Aortic smooth muscle cell (primary cell): Measurements from ENCODE around the gene MAN1C1. TPM values are rescaled to one million over a fixed set of nuclear protein-coding genes. Genes with fewer than 3 reads are reported as not detected.

Source experiments
- total RNA-seq: library from RNA; depleted of rRNA; stranded (reverse); fragments of >200 nt; gene quantifications from 2 replicates; pipeline ENCODE4 v1.2.3, GENCODE V29; 2014

The MAN1C1 gene
- 6.1 and 8.9 TPM in 2 replicates for total RNA-seq

DNA sequence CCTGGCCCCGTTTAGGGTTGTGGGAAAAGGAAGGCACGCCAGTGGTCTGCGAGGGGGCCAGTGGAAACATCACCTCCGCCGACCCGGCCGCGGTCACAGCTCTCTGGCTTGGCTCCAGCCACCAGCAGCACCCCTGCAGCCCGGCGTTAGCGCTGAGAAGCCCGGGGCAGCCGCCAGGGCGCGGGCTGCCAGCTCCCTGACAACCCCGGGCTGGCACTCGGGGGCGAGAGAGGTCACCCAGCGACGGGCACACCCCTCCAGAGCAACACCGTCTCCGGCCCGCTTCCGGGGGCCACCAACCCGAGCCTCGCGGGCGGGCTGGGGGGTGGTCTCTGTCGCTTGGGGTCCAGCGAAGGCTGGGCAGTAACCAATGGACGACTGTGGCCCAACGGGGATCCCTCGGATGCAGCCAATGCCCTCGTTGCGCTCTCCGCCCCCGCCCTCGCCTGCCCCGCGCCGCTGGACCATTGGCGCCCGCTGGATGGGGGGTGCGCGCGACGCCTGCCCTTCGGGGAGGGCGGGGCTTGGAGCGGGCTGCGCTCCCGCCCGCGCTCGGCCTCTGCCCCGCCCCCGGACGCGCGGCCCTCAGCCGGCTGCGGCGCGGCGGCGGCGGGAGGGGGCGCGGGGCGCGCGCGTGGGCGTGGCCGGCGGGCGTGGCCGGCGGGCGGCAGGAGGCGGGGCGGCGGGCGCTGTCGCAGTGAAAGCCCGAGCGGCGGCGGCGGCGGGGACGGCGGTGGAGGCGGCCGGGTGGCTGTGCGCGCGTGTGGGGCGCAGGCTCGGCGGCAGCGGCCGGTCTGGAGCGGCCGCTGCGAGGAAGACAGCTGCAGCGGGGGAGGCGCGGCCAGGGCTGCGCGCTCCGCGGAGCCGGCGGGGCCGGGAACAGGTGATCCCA, at the start of gene MAN1C1:
Gene MAN1C1 (plus strand): TSS at position 697 of the 892 bp plus-strand sequence. CDS start 1,007 bp downstream, outside the sequence.

DNA sequence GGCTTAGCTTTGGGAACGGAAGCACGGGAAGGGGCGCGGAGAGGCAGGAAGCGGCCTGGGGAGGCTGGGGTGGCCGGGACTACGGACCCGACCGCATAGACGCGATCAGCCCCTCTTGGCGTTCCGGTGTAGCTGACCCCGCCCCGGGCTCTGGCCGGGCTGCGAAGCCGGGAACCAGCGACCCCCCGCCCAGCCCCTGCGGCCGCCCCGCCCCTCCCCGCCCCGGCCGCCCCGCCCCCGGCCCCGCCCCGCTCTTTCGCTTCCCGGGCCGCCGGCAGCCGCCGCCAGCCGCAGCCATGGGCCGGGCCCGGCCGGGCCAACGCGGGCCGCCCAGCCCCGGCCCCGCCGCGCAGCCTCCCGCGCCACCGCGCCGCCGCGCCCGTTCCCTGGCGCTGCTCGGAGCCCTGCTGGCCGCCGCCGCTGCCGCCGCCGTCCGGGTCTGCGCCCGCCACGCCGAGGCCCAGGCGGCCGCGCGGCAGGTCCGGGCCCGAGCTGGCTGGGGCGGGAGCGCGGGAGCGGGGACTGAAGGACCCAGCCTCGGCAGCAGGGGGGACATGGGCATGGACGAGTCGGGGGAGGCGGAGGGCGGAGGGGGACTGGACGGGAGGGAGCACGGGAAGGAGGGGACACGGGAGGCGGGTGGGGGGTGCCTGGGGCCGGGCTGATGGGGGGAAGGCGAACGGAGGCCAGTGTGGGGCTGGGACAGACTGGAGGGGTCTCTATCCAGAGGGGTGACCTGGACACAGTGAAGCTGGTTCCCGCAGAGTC, 183.5 kb downstream of the MAN1C1 start, which contains the start of gene SELENON:
Gene SELENON (plus strand): TSS at position 259 of the 768 bp plus-strand sequence. CDS start 38 bp downstream, at position 297.

DNA sequence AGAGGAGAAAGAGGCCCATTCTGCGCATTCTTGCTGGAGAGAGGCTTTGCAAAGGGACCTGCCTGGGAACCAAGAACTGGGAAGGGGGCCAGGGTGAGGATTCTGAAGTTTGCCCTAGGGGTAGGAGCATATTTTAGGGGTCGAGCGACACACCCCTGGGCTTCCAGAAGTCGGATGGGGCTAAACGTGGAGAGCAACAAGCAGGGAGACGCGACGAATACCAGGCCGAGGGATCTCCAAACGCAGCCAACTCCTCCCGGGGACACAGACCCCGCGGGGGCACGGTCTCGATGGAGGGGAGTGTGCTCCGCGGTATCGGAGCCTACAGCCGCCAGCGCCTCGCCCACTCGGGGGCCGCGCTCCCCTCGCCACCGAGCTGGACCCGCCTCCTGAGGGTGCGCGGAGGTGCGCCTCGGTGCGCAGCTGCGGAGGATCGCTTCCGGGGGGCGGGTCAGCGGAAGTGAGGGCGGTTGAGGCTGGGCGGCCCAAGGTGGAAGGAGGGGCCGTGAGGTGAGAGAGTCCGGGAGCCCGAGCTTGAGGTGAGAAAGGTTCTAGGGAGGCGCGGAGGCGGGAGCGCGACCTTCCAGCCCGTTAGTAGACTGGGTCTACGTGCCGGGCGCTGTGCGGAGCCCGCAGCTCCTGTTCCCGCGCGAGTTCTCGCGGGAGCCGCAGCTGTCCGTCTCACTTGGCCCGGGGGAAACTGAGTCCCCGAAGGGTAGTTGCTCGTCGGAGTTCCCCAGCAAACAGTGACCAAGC, 203.1 kb downstream of the MAN1C1 start, which contains the start of gene MTFR1L:
Gene MTFR1L (plus strand): TSS at position 464 of the 756 bp plus-strand sequence. CDS start 3,151 bp downstream, outside the sequence.

Other genes with a start within 250 kb of the MAN1C1 start
- 0.79 and 0.81 TPM in 2 replicates for gene RHCE, start 196.0 kb upstream of the MAN1C1 start, total RNA-seq
- gene MACO1, start 185.9 kb upstream of the MAN1C1 start, total RNA-seq = 17.0 and 17.3 TPM in 2 replicates
- gene LDLRAP1, start 73.2 kb upstream of the MAN1C1 start, total RNA-seq = 27.5 and 34.1 TPM in 2 replicates
- 13.2 and 24.1 TPM in 2 replicates for gene SELENON, start 183.4 kb downstream of the MAN1C1 start, total RNA-seq
- 31.3 and 33.9 TPM in 2 replicates for gene MTFR1L, start 203.2 kb downstream of the MAN1C1 start, total RNA-seq
- gene AUNIP, start 242.7 kb downstream of the MAN1C1 start, total RNA-seq = 1.7 and 3.6 TPM in 2 replicates